ENCODE data around the gene PASD1.
"Not testable (repeated sequence)": the region's sequence is repeated elsewhere in the genome, so short reads cannot be mapped to it uniquely, and the experiment has no call there.

DNA sequence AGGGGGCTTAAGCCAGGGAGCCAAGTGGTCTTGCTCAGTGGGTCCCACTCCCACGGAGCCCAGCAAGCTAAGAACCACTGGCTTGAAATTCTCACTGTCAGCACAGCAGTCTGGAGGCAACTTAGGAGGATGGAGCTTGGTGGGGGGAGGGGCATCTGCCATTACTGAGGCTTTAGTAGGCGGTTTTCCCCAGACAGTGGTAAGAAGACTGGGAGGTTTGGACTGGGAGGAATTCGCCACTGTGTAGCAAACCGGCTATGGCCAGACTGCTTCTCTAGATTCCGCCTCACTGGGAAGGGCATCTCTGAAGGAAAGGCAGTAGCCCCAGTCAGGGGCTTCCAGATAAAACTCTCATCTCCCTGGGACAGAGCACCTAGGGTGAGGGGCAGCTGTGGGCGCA lies 17.2 kb upstream of the PASD1 start:
- TF ChIP-seq, protein P1, sequence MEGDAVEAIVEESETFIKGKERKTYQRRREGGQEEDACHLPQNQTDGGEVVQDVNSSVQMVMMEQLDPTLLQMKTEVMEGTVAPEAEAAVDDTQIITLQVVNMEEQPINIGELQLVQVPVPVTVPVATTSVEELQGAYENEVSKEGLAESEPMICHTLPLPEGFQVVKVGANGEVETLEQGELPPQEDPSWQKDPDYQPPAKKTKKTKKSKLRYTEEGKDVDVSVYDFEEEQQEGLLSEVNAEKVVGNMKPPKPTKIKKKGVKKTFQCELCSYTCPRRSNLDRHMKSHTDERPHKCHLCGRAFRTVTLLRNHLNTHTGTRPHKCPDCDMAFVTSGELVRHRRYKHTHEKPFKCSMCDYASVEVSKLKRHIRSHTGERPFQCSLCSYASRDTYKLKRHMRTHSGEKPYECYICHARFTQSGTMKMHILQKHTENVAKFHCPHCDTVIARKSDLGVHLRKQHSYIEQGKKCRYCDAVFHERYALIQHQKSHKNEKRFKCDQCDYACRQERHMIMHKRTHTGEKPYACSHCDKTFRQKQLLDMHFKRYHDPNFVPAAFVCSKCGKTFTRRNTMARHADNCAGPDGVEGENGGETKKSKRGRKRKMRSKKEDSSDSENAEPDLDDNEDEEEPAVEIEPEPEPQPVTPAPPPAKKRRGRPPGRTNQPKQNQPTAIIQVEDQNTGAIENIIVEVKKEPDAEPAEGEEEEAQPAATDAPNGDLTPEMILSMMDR (IDR thresholded peaks at IDR 0.05; ENCODE audit: borderline replicate concordance, extremely low read depth, low read length, poor library complexity, severe bottlenecking): not testable (repeated sequence)
- not testable (repeated sequence) for TF ChIP-seq EZH2 (IDR thresholded peaks at IDR 0.05; ENCODE audit: borderline replicate concordance, low read depth, low read length, severe bottlenecking)
